Keratinocyte (primary cell): ENCODE measurements around the gene PKHD1.

Experiments used
- CTCF ChIP-seq, 3 experiments: IDR thresholded peaks in 1 of 3; conservative IDR thresholded peaks in 1 of 3; optimal IDR thresholded peaks in 1 of 3; 2 replicates in 2 of 3; 3 replicates in 1 of 3; pipeline versions ENCODE3 to v1.5.1; 2011; ENCODE audit warnings: low read length in 3 of 3, mild to moderate bottlenecking in 3 of 3, moderate library complexity in 2 of 3, control low read depth in 1 of 3, inconsistent platforms in 1 of 3; ENCODE audit not compliant: insufficient read depth in 2 of 3; ENCODE audit errors: extremely low read depth in 1 of 3
- EZH2 ChIP-seq: IDR thresholded peaks from one replicate; pipeline ENCODE4 v1.6.1; 2012; ENCODE audit warnings: inconsistent platforms, mild to moderate bottlenecking, low read length, moderate library complexity

GRCh38 chr6:52055451-52055850 lies 32.0 kb downstream of the PKHD1 start:
- TF ChIP-seq CTCF (optimal IDR thresholded peaks at IDR 0.05 in 1 of 3, IDR thresholded peaks at IDR 0.05 in 1 of 3, conservative IDR thresholded peaks at IDR 0.05 in 1 of 3; ENCODE audit: extremely low read depth in 1 of 3, insufficient read depth in 2 of 3, low read length in 3 of 3) (no peak), EZH2 (no peak)
